Loucy (cell line): Measurements from ENCODE around the gene DLGAP1.

Experiments
- H2AFZ ChIP-seq: fragments of 200-600 bp; sonication (generic); 2 replicates; pipeline ENCODE4 v1.6.0; 2016; ENCODE audit warnings: antibody characterized with exemption, mild to moderate bottlenecking, low read length, moderate library complexity
- H3F3A ChIP-seq: fragments of 200-600 bp; 2 replicates; pipeline ENCODE4 v1.6.0; 2016; ENCODE audit warnings: antibody characterized with exemption, low read depth, mild to moderate bottlenecking
- H3K27me3 ChIP-seq: fragments of 200-600 bp; sonication (generic); 2 replicates; pipeline ENCODE4 v1.6.1; 2014; ENCODE audit warnings: low read length, mild to moderate bottlenecking; ENCODE audit not compliant: insufficient read depth, poor library complexity, severe bottlenecking
- H3K36me3 ChIP-seq: fragments of 200-600 bp; sonication (generic); 2 replicates; pipeline ENCODE4 v1.6.1; 2016; ENCODE audit warnings: low read length; ENCODE audit not compliant: insufficient read depth
- H3K4me1 ChIP-seq: fragments of 200-600 bp; sonication (generic); 2 replicates; pipeline ENCODE4 v1.5.1; 2014; ENCODE audit warnings: low read length, mild to moderate bottlenecking; ENCODE audit not compliant: insufficient read depth, poor library complexity, severe bottlenecking
- H3K4me2 ChIP-seq: fragments of 200-600 bp; sonication (generic); 2 replicates; pipeline ENCODE4 v1.6.0; 2014; ENCODE audit warnings: antibody characterized with exemption, low read length, low read depth, mild to moderate bottlenecking; ENCODE audit not compliant: poor library complexity, severe bottlenecking
- H3K4me3 ChIP-seq: fragments of 200-600 bp; sonication (generic); 2 replicates; pipeline ENCODE4 v1.5.1; 2014; ENCODE audit warnings: low read length, mild to moderate bottlenecking, mixed read lengths; ENCODE audit not compliant: poor library complexity, severe bottlenecking
- H3K79me2 ChIP-seq: fragments of 200-600 bp; sonication (generic); 2 replicates; pipeline ENCODE4 v1.6.1; 2014; ENCODE audit warnings: low read length; ENCODE audit not compliant: insufficient read depth
- H3K9ac ChIP-seq: fragments of 200-600 bp; sonication (generic); 2 replicates; pipeline ENCODE4 v1.6.0; 2014; ENCODE audit warnings: mild to moderate bottlenecking, low read depth, low read length, moderate library complexity; ENCODE audit not compliant: poor library complexity, severe bottlenecking
- H3K9me2 ChIP-seq: fragments of 200-600 bp; sonication (generic); replicated peaks from 2 replicates; pipeline ENCODE4 v1.6.1; 2016; ENCODE audit warnings: low read depth, low read length, mixed read lengths
- H3K9me3 ChIP-seq: fragments of 200-600 bp; sonication (generic); 2 replicates; pipeline ENCODE4 v1.6.1; 2014; ENCODE audit warnings: mild to moderate bottlenecking, antibody characterized with exemption, low read length, low read depth; ENCODE audit not compliant: insufficient read depth
- H4K20me1 ChIP-seq: fragments of 200-600 bp; sonication (generic); 2 replicates; pipeline ENCODE4 v1.6.0; 2014; ENCODE audit warnings: antibody characterized with exemption, low read length, mild to moderate bottlenecking; ENCODE audit not compliant: insufficient read depth, poor library complexity, severe bottlenecking
- CTCF ChIP-seq: fragments of 200-600 bp; sonication (generic); conservative IDR thresholded peaks from 2 replicates; pipeline ENCODE4 v1.5.1; 2014; ENCODE audit warnings: mild to moderate bottlenecking, antibody characterized with exemption, low read length
- EZH2phosphoT487 ChIP-seq: fragments of 200-600 bp; IDR thresholded peaks from 2 replicates; pipeline ENCODE4 v1.6.1; 2018; ENCODE audit warnings: antibody characterized with exemption, mild to moderate bottlenecking, moderate library complexity, borderline replicate concordance

DLGAP1 gene

GRCh38 chr18:3713708-3714107 is 741.4 kb downstream of the DLGAP1 start:
- Histone ChIP-seq H3K9me3 (no peaks in the 10 kb centered on the region), H3K4me3 (no peak overlapping the region), H3K36me3 (no peaks in the 10 kb centered on the region), H3K4me1 (peaks cover 9% of the 10 kb centered on the region), H4K20me1 (no peaks in the 10 kb centered on the region), H3F3A (no peaks in the 10 kb centered on the region), H3K9ac (no peak overlapping the region), H3K27me3 (no peaks in the 10 kb centered on the region), H2AFZ (no peak overlapping the region), H3K79me2 (no peaks in the 10 kb centered on the region), H3K4me2 (no peak overlapping the region), H3K9me2 (no peaks in the 10 kb centered on the region)
- no peak for TF ChIP-seq EZH2phosphoT487
- TF ChIP-seq CTCF, result no peak

GRCh38 chr18:3713166-3713565 is 741.9 kb downstream of the DLGAP1 start:
- Histone ChIP-seq H2AFZ (no peak overlapping the region), H3K27me3 (no peaks in the 10 kb centered on the region), H3F3A (no peaks in the 10 kb centered on the region), H3K9me2 (no peaks in the 10 kb centered on the region), H3K9ac (no peak overlapping the region), H3K4me3 (no peak overlapping the region), H3K4me1 (peaks cover 9% of the 10 kb centered on the region), H3K36me3 (no peaks in the 10 kb centered on the region), H3K79me2 (no peaks in the 10 kb centered on the region), H3K4me2 (no peak overlapping the region), H4K20me1 (no peaks in the 10 kb centered on the region), H3K9me3 (no peaks in the 10 kb centered on the region)
- TF ChIP-seq EZH2phosphoT487 (no peak), CTCF (no peak)

- no peaks in the 10 kb centered on the region for H3K27me3 ChIP-seq
- H3F3A ChIP-seq, result no peaks in the 10 kb centered on the region
- no peaks in the 10 kb centered on the region for H3K36me3 ChIP-seq
- H3K9me2 ChIP-seq, result no peaks in the 10 kb centered on the region
- TF ChIP-seq CTCF (no peak), EZH2phosphoT487 (no peak)
- H3K4me1 ChIP-seq, result peaks cover 9% of the 10 kb centered on the region
- no peak overlapping the region for H2AFZ ChIP-seq
- no peak overlapping the region for H3K4me3 ChIP-seq
- H3K79me2 ChIP-seq, result no peaks in the 10 kb centered on the region
- no peaks in the 10 kb centered on the region for H4K20me1 ChIP-seq
- no peak overlapping the region for H3K9ac ChIP-seq
- H3K9me3 ChIP-seq, result no peaks in the 10 kb centered on the region
- H3K4me2 ChIP-seq, result no peak overlapping the region
Measured at GRCh38 chr18:3712491-3712890, 742.6 kb downstream of the DLGAP1 start.
